HG03439 (cell line): ENCODE measurements around the gene CARD14.
"Not testable (repeated sequence)": the region's sequence is repeated elsewhere in the genome, so short reads cannot be mapped to it uniquely, and the experiment has no call there.

Experiments
- ATAC-seq: cut with Tn5 transposase; IDR thresholded peaks from one replicate; pipeline ENCODE4 v1.9.1; 2021; ENCODE audit warnings: mild to moderate bottlenecking, moderate library complexity; ENCODE audit not compliant: unreplicated experiment

Gene CARD14

DNA sequence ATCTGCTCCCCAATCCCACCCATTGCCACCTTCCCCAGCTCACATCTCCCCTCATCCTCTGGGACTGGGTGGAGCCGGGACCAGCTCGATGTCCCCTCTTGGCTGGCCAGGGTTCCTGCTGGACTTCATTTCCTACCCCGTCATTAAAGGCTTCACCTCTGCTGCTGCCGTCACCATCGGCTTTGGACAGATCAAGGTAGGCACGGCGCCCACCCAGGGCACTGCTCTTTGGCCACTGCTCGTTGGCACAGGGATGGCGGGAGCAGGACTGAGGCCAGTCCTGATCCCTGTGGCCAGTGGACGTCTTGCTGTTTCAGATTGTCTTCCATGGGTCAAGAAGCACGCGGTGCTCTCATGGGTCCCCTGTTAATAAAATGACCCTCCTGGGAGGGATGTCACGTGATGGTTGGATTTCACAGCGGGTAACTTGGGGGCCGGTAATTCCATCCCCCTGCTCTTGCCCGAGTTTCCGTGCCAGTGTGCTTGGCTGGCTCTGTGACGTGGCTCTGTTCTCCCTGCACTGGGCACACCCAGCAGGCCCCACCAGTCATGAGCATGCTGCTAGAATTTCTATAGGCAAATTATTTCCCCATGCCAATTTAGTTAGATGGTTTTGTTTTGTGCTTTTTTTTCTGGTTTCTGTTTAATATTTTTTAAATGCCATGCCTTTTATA lies 53.4 kb downstream of the CARD14 start:
- ATAC-seq: no peak

DNA sequence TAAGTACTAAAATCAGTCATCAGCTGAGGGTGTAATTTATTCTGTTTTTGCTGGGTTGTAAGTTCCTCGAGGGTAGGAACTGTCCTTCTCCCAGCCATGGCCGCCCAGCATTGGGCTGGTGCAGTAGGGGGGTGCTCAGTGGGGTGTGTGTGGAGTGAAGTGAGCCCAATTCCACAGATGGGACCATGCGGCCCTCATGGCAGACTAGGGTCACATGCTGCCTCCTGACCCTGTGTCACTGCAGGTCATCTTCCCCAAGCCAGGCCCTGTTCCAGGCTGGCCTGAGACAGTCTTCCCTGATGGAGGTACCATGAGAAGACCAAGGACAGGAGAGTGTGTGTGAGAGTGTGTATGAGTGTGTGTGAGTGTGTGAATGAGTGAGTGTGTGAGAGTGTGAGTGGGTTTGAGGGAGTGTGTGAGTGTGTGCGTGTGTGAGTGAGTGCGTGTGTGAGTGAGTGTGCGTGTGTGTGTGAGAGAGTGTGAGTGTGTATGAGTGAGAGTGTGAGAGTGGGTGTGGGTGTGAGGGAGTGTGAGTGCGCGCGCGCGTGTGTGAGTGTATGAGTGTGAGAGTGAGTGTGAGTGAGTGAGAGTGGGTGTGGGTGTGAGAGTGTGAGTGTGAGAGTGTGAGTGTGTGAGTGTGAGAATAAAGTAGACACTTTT lies 54.1 kb downstream of the CARD14 start:
- ATAC-seq: no peak

DNA sequence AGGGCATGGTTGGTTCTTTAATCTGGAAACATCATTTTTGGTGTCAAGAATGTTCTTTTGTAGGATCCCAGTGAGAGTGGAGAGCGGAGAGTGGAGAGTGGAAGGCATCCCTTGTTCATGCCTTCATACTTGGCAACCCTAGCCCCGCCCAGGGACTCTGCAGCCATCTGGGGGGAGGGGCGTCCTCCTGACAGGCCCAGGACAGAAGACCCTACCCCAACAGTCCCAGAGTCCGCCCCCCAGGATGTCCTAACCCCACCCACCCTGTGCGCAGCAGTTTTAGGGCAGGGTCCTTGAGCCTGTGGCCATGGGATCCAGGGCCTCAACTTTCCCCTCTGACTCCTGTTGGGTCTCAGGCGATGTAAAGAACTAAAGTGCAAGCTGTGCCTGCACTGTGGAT lies 54.9 kb downstream of the CARD14 start:
- no peak for ATAC-seq

DNA sequence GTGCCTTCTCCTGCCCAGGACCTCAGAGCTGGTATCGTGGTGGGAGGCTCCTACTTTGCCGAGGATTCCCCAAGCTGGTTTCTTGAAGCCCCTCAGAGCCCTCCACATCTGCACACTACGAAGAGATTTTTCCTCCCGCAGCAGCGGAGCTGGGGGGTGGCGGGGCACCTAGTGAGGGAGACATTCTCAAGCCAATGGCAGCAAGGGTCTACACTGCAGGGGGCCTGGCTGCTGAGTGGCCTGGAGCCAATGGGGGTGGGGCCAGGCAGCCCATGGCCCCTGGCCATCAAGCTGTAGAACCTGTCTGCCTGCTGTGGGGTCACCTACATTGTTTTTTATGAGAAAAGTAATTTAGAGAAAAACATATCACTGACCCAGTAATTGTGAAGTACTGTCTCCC lies 55.4 kb downstream of the CARD14 start:
- ATAC-seq: no peak

DNA sequence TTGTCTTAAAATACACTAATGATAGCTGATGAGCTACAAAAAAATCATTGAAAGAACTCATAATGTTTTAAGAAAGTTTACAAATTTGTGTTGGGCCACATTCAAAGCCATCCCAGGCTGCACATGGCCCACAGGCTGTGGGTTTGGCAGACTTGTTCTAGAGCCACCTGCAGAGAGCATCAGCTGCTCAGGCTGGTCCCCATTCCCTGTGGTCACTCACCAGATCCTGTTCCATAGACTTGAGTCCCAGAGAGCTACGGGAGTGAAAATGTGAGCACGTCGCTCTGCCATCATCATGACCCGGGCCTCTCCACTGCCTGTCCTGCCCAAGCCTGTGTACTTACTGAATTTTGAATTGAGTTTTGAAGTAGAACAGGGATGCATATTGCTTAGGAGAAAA lies 57.3 kb downstream of the CARD14 start:
- ATAC-seq: no peak

DNA sequence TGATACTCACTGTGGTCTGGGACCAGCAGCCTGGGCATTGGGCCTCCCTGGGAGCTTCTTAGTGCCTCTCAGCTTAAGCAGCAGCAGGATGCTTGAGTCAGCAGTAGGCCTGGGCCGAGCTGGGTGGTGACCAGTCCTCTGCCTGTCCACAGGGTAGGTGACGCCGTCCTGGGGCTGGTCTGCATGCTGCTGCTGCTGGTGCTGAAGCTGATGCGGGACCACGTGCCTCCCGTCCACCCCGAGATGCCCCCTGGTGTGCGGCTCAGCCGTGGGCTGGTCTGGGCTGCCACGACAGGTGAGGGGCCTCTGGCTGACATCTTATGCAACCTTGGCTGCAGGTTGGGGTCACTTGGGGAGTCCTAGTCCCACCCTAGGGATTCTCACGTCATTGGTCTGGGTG lies 57.8 kb downstream of the CARD14 start:
- no peak for ATAC-seq

DNA sequence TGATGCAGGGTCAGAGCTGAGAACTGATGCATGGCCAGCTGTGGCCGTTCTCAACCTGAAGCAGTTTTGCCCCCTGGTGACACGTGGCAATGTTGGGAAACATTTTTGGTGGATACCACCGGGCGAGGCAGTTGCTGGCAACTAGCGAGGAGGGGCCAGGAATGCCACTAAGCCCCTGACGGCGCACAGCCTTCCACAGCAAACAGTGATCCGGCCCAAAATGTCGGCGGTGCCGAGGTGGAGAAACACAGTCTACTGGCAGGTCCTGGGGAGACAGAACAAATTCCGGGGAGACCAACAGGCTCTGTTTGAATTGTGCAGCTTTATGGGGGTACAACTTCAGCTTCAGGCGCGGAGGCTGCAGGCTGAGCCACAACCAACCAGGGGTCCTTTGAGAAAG lies 58.6 kb downstream of the CARD14 start:
- no peak for ATAC-seq

DNA sequence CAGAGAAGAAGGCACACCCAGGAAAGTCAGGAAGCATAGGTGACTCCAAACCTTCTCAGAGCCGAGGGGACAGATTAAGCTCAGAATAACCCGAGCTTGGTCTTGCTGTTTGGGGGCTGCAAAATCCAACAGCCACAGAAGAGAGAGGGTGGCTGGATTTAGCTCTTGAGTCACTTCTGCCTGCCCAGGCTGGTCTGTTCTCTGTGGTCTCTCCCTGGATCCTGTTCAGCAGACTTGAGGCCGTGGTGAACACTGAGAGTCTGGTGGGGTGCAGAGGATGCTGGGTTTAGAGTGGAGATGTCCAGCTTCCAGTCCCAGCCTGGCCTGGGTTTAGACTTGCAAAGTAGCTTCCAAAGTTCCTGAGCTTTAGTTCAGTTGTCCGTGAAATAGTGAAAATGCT lies 59.2 kb downstream of the CARD14 start:
- no peak for ATAC-seq

DNA sequence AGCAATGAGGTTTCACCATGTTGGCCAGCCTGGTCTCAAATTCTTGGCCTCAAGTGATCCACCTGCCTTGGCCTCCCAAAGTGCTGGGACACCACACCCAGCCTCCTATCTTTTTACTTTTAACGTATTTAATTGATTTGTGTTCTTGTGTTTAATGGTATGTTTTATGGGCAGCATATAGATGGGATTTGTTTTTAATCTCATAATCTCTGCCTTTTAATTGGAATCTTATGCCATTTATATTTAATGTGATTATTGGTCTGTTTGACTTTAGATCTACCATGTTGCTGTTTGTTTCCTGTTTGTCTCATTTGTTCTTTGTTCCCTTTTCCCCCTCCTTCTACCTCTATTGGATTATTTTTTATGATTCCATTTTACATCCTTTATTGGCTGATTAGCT lies 62.6 kb downstream of the CARD14 start:
- ATAC-seq: no peak

DNA sequence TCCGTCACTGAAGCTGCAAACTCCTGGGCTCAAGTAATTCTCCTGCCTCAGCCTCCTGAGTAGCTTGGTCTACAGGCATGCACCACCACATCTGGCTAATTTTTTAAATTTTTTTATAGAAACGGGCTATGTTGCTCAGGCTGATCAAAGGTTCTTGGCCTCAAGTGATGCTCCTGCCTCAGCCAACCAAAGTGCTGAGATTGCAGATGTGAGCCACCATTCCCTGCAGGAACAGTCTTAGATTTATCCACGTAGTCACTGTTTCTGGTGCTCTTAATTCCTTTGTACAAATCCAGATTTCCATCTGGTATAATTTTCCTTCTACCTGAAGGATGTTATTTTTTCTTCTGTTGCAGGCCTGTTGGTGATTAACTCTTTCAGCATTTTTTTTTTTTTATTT lies 63.4 kb downstream of the CARD14 start:
- ATAC-seq: no peak

DNA sequence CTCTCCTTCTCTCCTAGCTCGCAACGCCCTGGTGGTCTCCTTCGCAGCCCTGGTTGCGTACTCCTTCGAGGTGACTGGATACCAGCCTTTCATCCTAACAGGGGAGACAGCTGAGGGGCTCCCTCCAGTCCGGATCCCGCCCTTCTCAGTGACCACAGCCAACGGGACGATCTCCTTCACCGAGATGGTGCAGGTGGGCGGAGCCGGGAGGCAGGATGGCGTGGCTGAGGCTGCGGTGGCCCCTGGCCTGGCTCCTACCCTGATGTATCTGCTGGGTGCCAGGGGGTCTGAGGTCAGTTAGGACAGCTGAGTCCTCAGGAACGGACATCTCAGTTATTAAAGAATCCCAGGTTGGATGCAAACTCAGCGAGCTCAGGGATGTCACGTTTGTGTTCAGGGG lies 67.1 kb downstream of the CARD14 start:
- no peak for ATAC-seq

DNA sequence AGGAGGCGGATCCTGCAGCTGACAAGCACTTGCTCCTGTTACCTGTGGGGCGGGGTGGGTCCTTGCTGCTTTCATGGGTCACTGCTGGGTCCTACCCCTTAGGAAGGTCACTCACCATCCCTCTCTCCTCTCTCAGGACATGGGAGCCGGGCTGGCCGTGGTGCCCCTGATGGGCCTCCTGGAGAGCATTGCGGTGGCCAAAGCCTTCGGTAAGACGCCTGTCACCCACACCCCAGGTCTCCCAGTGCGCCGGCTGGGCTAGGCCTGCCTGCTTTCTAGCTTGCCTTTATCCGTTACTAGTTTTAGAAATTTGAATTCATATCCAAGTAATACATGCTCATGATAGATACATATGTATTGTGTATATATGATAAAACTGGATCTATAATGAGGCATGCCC lies 67.6 kb downstream of the CARD14 start:
- no peak for ATAC-seq

DNA sequence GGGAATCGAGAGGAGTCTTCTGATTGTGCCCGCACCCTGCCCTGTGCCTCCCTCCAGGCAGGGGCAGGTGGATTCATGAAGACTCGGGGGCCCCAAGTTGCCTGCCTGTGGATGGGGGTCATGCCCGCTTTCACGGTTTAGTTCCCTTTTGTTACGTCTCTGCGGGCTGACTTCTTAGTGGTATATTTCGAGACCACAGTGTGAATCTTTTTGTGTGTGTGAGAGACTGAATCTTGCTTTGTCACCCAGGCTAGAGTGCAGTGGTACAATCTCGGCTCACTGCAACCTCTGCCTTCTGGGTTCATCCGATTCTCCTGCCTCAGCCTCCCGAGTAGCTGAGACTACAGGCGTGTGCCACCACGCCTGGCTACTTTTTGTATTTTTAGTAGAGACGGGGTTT lies 72.7 kb downstream of the CARD14 start:
- ATAC-seq: no peak

DNA sequence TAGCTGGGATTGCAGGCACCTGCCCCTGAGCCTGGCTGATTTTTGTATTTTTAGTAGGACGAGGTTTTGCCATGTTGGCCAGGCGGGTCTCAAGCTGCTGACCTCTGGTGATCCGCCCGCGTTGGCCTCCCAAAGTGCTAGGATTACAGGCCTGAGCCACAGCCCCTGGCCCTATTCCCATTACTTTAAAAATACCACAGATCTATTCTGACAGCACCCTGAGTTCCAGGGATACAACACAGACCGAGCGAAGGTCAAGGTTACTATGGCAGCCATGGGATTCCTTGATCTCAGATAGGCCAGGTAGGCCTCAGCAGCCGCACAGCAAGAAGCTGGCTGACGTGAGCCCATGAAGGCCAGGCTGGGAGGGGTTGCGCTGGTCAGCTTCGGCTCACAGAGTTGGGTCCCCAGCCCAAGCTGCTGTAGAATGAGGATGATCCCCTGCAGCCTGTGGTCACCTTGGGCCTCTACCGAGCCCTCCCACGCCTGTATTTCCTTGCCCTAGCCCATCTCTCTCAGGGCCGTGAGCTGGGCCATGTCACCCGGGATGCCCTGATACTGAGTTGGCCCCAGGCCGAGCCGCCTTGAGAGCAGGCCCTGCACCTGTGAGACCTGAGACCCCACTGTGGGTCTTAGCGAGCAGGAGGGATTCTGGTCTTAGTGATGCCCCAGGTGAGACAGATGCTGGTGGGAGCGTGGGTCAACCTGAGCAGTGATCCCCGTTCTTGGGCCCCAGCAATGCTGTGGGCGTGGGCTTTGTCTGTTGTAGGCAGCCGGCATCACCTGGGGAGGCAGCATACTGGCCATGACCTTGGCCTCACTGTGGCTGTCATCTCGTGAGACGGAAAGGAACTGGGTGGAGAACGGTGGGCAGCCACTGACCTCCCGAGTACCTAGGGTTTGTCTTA lies 74.0 kb downstream of the CARD14 start:
- ATAC-seq: no peak

DNA sequence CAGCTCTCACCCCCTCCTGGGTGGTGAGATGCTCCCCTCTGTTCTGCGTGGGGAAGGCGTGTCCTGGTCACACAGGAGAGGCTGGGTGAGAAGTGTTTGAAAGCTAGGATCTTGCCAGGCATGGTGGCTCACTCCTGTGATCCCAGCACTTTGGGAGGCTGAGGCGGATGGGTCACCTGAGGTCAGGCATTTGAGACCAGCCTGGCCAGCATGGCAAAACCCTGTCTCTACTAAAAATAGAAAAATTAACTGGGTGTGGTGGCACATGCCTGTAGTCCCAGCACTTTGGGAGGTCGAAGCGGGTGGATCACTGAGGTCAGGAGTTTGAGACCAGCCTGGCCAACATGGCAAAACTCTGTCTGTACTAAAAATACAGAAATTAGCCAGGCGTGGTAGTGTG lies 74.6 kb downstream of the CARD14 start:
- not testable (repeated sequence) for ATAC-seq

DNA sequence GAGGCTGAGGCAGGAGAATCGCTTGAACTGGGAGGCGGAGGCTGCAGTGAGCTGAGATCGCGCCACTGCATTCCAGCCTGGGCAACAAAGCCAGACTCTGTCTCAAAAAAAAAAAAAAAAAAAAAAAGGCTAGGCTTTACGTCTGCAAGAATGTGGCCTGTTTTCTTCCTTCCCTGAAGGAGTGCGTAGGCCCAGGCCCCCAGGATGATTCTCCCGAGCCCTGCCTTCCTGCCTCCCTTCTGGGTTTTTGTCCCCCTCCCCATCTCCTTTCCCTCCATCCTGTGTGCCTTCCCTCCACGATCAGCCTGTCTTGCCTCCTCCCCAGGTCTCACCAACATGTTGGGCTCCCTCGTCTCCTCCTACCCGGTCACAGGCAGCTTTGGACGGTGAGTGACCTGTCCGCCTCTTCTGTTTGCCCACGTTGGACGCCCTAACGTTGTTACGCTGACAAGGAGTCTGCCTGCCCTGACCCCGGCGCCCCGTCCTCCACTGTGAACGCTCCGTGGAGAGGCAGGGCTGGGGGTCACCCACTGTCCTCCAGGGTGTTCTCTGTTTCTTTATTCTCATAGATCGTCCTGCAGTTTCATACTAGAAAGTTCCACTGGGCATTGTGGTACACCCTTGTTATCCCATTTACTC lies 75.2 kb downstream of the CARD14 start:
- ATAC-seq: no peak

DNA sequence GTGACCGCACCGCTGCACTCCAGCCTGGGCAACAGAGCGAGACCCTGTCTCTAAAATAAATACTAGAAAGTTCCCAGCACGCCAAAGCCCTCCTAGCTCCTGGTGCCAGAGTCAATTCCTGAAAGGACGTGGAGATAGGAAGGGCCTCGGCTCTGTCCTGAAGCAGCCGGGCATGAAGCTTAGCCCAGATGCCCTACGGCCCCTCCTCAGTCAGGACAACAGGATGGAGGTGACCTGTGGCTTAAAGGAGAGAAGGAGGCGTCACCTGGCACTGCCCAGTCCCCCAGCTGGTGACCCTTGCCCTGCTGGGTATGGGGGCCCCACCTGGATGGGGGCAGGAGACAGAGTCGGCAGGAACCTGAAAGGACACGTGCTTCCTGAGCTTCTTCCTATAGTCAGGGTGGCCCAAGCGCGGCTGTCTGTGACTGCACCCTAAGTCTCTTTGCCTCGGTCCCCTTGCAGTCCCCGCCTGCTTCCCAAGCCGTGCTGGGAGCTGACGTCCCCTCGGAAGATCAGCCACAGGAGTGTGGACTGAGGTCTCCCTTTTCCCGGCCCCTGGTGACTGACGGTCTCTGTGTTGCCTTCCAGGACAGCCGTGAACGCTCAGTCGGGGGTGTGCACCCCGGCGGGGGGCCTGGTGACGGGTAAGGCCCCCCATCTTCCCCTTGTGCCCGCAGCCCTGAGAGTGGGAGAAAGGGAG lies 75.9 kb downstream of the CARD14 start:
- ATAC-seq: no peak

DNA sequence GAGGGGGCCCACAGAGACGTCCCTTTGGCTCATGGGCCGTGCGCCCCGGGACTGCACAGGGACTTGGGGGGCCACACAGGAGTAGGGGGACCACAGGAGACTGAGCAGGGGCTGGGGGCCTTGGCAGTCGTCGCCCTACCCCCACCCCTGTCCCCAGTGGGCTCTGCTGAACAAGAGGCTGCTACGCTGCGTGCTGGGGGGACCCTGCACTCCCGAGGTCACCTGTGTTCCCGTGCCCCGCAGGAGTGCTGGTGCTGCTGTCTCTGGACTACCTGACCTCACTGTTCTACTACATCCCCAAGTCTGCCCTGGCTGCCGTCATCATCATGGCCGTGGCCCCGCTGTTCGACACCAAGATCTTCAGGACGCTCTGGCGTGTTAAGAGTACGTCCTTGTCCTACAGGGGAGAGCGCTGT lies 76.4 kb downstream of the CARD14 start:
- no peak for ATAC-seq

DNA sequence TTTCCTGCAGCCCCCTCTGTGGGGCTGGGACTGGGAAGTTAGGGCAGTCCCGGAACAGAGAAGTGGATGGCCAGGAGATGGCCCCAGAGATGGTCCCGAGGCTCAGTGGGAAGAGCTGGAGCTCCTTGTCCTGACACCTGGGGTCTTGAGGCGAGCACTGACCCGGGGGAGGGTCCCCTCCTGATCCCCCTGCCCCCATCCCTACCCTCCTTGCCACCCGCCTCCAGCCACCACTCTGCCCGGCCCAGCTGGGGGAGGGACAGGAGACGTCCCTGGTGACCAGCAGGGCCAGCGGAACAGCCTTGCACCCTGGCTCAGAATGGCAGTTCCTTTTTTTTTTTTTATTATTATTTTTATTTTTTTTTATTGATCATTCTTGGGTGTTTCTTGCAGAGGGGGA lies 76.9 kb downstream of the CARD14 start:
- ATAC-seq: no peak

DNA sequence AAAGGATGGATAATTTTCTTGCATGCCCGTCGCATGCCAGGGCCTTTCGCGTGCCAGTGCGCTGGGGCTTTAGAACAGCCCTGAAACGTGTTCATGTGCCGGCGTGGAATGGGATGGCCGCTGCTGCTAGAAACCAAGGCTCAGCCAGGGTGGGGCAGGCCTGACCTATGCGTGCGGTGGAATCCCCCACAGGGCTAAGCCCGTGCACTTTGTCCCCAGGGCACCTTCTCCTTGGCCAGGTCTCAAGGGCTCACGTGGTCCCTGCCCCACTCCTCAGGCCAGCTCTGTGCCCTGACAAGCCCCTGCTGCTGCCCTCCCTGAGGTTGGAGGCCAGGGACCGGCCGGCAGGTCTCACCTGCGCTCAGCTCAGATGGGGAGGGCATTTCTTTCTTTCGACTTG lies 77.7 kb downstream of the CARD14 start:
- no peak for ATAC-seq
